HEK293 (cell line): ENCODE data around the gene S1PR4.

Experiments
- ATF2 ChIP-seq: fragments of 450-650 bp; formaldehyde crosslinking; IDR thresholded peaks from 2 replicates; pipeline ENCODE4 v1.5.1; 2016; ENCODE audit warnings: missing biosample characterization, missing genetic modification characterization, low read depth
- YY1 ChIP-seq: fragments of 450-650 bp; formaldehyde crosslinking; IDR thresholded peaks from 2 replicates; pipeline ENCODE4 v1.5.1; 2018; ENCODE audit warnings: missing biosample characterization, missing genetic modification characterization
- ZNF138 ChIP-seq: fragments of 450-650 bp; formaldehyde crosslinking; IDR thresholded peaks from 2 replicates; pipeline ENCODE4 v1.5.1; 2016; ENCODE audit warnings: missing biosample characterization, missing genetic modification characterization, borderline replicate concordance
- ZNF175 ChIP-seq: fragments of 450-650 bp; formaldehyde crosslinking; IDR thresholded peaks from 2 replicates; pipeline ENCODE4 v1.5.1; 2016; ENCODE audit warnings: missing biosample characterization, missing genetic modification characterization
- ZNF398 ChIP-seq: fragments of 450-650 bp; formaldehyde crosslinking; IDR thresholded peaks from 2 replicates; pipeline ENCODE4 v1.5.1; 2017; ENCODE audit warnings: missing biosample characterization, missing genetic modification characterization
- ZNF416 ChIP-seq: fragments of 450-650 bp; formaldehyde crosslinking; IDR thresholded peaks from 2 replicates; pipeline ENCODE4 v1.5.1; 2016; ENCODE audit warnings: missing biosample characterization, missing genetic modification characterization
- TF ChIP-seq, protein P1 (sequence below): fragments of 450-650 bp; formaldehyde crosslinking; IDR thresholded peaks from 2 replicates; pipeline ENCODE4 v1.5.1; 2016; ENCODE audit warnings: missing biosample characterization, missing genetic modification characterization
- TF ChIP-seq, protein P2 (sequence below): fragments of 450-650 bp; IDR thresholded peaks from 2 replicates; pipeline ENCODE4 v1.5.1; 2018; ENCODE audit warnings: missing biosample characterization, missing genetic modification characterization

GRCh38 chr19:3202346-3202745 lies 23.8 kb downstream of the S1PR4 start:
- TF ChIP-seq, protein P1, sequence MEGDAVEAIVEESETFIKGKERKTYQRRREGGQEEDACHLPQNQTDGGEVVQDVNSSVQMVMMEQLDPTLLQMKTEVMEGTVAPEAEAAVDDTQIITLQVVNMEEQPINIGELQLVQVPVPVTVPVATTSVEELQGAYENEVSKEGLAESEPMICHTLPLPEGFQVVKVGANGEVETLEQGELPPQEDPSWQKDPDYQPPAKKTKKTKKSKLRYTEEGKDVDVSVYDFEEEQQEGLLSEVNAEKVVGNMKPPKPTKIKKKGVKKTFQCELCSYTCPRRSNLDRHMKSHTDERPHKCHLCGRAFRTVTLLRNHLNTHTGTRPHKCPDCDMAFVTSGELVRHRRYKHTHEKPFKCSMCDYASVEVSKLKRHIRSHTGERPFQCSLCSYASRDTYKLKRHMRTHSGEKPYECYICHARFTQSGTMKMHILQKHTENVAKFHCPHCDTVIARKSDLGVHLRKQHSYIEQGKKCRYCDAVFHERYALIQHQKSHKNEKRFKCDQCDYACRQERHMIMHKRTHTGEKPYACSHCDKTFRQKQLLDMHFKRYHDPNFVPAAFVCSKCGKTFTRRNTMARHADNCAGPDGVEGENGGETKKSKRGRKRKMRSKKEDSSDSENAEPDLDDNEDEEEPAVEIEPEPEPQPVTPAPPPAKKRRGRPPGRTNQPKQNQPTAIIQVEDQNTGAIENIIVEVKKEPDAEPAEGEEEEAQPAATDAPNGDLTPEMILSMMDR (tag by site-specific recombination): no peak
- TF ChIP-seq ZNF398 (tag by site-specific recombination): no peak
- no peak for TF ChIP-seq ZNF138 (tag by site-specific recombination)
- no peak for TF ChIP-seq ZNF416 (tag by site-specific recombination)
- no peak for TF ChIP-seq YY1 (tag by site-specific recombination)
- TF ChIP-seq, protein P2, sequence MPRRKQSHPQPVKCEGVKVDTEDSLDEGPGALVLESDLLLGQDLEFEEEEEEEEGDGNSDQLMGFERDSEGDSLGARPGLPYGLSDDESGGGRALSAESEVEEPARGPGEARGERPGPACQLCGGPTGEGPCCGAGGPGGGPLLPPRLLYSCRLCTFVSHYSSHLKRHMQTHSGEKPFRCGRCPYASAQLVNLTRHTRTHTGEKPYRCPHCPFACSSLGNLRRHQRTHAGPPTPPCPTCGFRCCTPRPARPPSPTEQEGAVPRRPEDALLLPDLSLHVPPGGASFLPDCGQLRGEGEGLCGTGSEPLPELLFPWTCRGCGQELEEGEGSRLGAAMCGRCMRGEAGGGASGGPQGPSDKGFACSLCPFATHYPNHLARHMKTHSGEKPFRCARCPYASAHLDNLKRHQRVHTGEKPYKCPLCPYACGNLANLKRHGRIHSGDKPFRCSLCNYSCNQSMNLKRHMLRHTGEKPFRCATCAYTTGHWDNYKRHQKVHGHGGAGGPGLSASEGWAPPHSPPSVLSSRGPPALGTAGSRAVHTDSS (tag by site-specific recombination): no peak
- TF ChIP-seq ZNF175 (tag by site-specific recombination): no peak
- no peak for TF ChIP-seq ATF2 (tag by site-specific recombination)
